Measurements from ENCODE around the gene MFAP3. TPM values are rescaled to one million over a fixed set of nuclear protein-coding genes. Genes with fewer than 3 reads are reported as not detected.
A peak's percentile ranks its signal among the peaks of the same experiment; 100 is the strongest.

MFAP3 gene
- total RNA-seq, 1 experiment from 2014 or later: 21.4 TPM

- H3K27ac ChIP-seq (ENCODE audit: low read depth, low read length, poor library complexity, severe bottlenecking): no peak overlapping the region
- CTCF ChIA-PET: no interaction called here
- no peaks in the 10 kb centered on the region for H3K27me3 ChIP-seq (replicated peaks; ENCODE audit: insufficient read depth, low read depth, low read length, poor library complexity)
- H3K4me1 ChIP-seq (ENCODE audit: insufficient read depth, low read length, poor library complexity, severe bottlenecking): peaks cover 34% of the 10 kb centered on the region
- H3K4me3 ChIP-seq (ENCODE audit: low read depth, low read length, poor library complexity, severe bottlenecking): no peak overlapping the region
- intact Hi-C loops (cut with micrococcal nuclease; ENCODE audit: unreplicated experiment): no loop called here
- H3K36me3 ChIP-seq (ENCODE audit: insufficient read depth, low read length, poor library complexity, severe bottlenecking): no peaks in the 10 kb centered on the region
- POLR2A ChIA-PET (ENCODE audit: low non-redundant PET): no interaction called here
- no TSS peak for BruUV-seq (replicated peaks)
- no peaks in the 10 kb centered on the region for H3K9me3 ChIP-seq (ENCODE audit: low read depth, low read length, poor library complexity, severe bottlenecking)
- TF ChIP-seq EZH2 (IDR thresholded peaks at IDR 0.05; ENCODE audit: borderline replicate concordance, low read depth, low read length, poor library complexity, severe bottlenecking) (no peak), CTCF (conservative IDR thresholded peaks at IDR 0.05; ENCODE audit: low read depth, low read length) (no peak)
- no peak for DNase-seq (ENCODE audit: low spot score)
These were observed 5.8 kb downstream of the MFAP3 start for GRCh38 chr5:154044581-154044980.

- peaks cover 34% of the 10 kb centered on the region for H3K4me1 ChIP-seq (ENCODE audit: insufficient read depth, low read length, poor library complexity, severe bottlenecking)
- intact Hi-C loops (cut with micrococcal nuclease; ENCODE audit: unreplicated experiment): no loop called here
- no peaks in the 10 kb centered on the region for H3K9me3 ChIP-seq (ENCODE audit: low read depth, low read length, poor library complexity, severe bottlenecking)
- POLR2A ChIA-PET (ENCODE audit: low non-redundant PET): no interaction called here
- BruUV-seq (replicated peaks): no TSS peak
- DNase-seq (ENCODE audit: low spot score): no peak
- H3K36me3 ChIP-seq (ENCODE audit: insufficient read depth, low read length, poor library complexity, severe bottlenecking): no peaks in the 10 kb centered on the region
- no peak overlapping the region for H3K4me3 ChIP-seq (ENCODE audit: low read depth, low read length, poor library complexity, severe bottlenecking)
- CTCF ChIA-PET: no interaction called here
- no peak overlapping the region for H3K27ac ChIP-seq (ENCODE audit: low read depth, low read length, poor library complexity, severe bottlenecking)
- TF ChIP-seq CTCF (conservative IDR thresholded peaks at IDR 0.05; ENCODE audit: low read depth, low read length) (no peak), EZH2 (IDR thresholded peaks at IDR 0.05; ENCODE audit: borderline replicate concordance, low read depth, low read length, poor library complexity, severe bottlenecking) (no peak)
- H3K27me3 ChIP-seq (replicated peaks; ENCODE audit: insufficient read depth, low read depth, low read length, poor library complexity): no peaks in the 10 kb centered on the region
These were observed 7.7 kb downstream of the MFAP3 start for GRCh38 chr5:154046486-154046885.

- Histone ChIP-seq H3K4me3 (ENCODE audit: low read depth, low read length, poor library complexity, severe bottlenecking) (no peak overlapping the region), H3K4me1 (ENCODE audit: insufficient read depth, low read length, poor library complexity, severe bottlenecking) (peaks cover 34% of the 10 kb centered on the region), H3K27me3 (replicated peaks; ENCODE audit: insufficient read depth, low read depth, low read length, poor library complexity) (no peaks in the 10 kb centered on the region), H3K9me3 (ENCODE audit: low read depth, low read length, poor library complexity, severe bottlenecking) (no peaks in the 10 kb centered on the region), H3K36me3 (ENCODE audit: insufficient read depth, low read length, poor library complexity, severe bottlenecking) (no peaks in the 10 kb centered on the region), H3K27ac (ENCODE audit: low read depth, low read length, poor library complexity, severe bottlenecking) (peak overlapping the region; percentile 8)
- DNase-seq (ENCODE audit: low spot score): no peak
- intact Hi-C loops (cut with micrococcal nuclease; ENCODE audit: unreplicated experiment): no loop called here
- ChIA-PET CTCF (no interaction called here), POLR2A (ENCODE audit: low non-redundant PET) (no interaction called here)
- TF ChIP-seq EZH2 (IDR thresholded peaks at IDR 0.05; ENCODE audit: borderline replicate concordance, low read depth, low read length, poor library complexity, severe bottlenecking) (no peak), CTCF (conservative IDR thresholded peaks at IDR 0.05; ENCODE audit: low read depth, low read length) (no peak)
- no TSS peak for BruUV-seq (replicated peaks)
These were observed 8.6 kb downstream of the MFAP3 start for GRCh38 chr5:154047324-154047723.
